ENCODE measurements around the gene SHANK1.
"Not testable (repeated sequence)": the region's sequence is repeated elsewhere in the genome, so short reads cannot be mapped to it uniquely, and the experiment has no call there.

SHANK1 gene

DNA sequence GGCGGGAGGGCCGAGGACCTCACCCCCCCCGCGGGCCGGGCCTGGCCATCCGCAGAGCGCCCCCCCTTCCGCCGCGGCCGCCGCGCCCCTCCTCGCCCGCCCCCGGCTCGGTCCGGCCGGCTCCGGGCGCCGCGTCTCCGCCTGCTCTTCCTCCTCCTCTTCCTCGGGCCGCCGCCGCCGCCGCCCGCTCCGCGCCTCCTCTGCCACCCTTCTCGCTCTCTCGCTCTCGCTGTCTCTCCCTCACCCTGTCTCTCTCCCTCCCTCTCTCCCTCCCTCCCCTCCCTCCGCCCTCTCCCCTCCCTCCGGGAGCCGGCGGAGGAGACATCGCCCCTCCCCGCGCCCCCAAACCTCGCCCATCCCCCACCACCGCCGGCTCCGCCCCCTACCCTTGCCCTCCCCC is at the start of gene SHANK1:
SHANK1 (minus strand) TSS at position 237 of the 400 bp plus-strand sequence. CDS start 2,883 bp downstream, outside the sequence.
- no peak within 1 kb of the TSS for H3K9ac ChIP-seq (ENCODE audit: low read length in 5 of 5)
- no peaks in the 10 kb centered on the region for H3K36me3 ChIP-seq (ENCODE audit: control insufficient read depth in 5 of 5, insufficient read depth in 5 of 5, low read length in 5 of 5)
- no peak within 1 kb of the TSS for H3K4me3 ChIP-seq (ENCODE audit: low read depth in 1 of 5, low read length in 5 of 5)
- H3K4me1 ChIP-seq (ENCODE audit: control insufficient read depth in 5 of 5, insufficient read depth in 5 of 5, low read length in 5 of 5), result peaks cover 0 to 25% (median 16%) of the 10 kb centered on the region in 5 donors
- no peaks in the 10 kb centered on the region for H3K9me3 ChIP-seq (ENCODE audit: control insufficient read depth in 5 of 5, low read length in 5 of 5)
- peaks cover 45 to 63% (median 49%) of the 10 kb centered on the region in 5 donors for H3K27me3 ChIP-seq (ENCODE audit: control insufficient read depth in 5 of 5, insufficient read depth in 4 of 5, low read length in 5 of 5)
- H3K27ac ChIP-seq (ENCODE audit: low read depth, low read length), result no peak within 1 kb of the TSS

DNA sequence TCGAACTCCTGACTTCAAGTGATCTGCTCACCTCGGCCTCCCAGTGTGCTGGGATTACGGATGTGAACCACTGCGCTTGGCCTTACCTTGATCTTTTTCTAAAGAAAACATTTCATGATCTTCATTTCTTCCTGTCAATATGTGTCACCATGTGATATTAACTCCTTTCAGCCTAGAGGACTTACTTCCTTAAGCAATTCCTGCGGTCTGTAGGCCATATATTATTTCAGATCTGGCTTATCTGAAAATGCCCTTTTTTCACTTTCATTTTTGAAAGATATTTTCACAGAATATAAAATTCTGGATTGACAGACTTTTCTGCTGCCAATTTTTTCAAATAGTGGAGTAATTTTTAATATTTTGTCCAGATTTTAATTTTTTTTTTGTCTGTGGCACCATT is 48.7 kb upstream of the SHANK1 start:
- Histone ChIP-seq H3K9me3 (ENCODE audit: control insufficient read depth in 5 of 5, low read length in 5 of 5) (peaks cover 0 to 3% (median 0%) of the 10 kb centered on the region in 5 donors), H3K9ac (ENCODE audit: low read length in 5 of 5) (no peak overlapping the region), H3K27me3 (ENCODE audit: control insufficient read depth in 5 of 5, insufficient read depth in 4 of 5, low read length in 5 of 5) (peaks cover 0 to 8% (median 6%) of the 10 kb centered on the region in 5 donors), H3K27ac (ENCODE audit: low read depth, low read length) (no peak overlapping the region), H3K36me3 (ENCODE audit: control insufficient read depth in 5 of 5, insufficient read depth in 5 of 5, low read length in 5 of 5) (no peaks in the 10 kb centered on the region), H3K4me3 (ENCODE audit: low read depth in 1 of 5, low read length in 5 of 5) (no peak overlapping the region), H3K4me1 (ENCODE audit: control insufficient read depth in 5 of 5, insufficient read depth in 5 of 5, low read length in 5 of 5) (no peaks in the 10 kb centered on the region)

DNA sequence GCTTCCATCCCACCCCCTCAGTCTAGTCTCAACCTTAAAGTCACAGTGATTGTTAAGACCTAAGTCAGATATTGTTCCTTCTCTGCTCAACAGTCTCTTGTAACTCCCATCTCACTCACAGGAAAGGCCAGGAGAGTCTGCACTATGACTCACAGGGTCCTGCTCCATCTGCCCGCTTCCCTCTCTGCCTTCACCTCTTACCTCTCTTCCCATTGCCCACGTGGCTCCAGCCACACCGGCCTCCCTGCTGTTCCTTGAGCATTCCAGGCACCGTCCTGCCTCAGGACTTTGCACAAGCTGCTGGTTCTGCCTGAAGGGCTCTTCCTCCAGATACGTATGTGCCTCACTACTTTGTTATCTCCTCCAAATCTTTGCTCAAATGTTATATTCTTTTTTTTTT is 47.7 kb upstream of the SHANK1 start:
- H3K36me3 ChIP-seq (ENCODE audit: control insufficient read depth in 5 of 5, insufficient read depth in 5 of 5, low read length in 5 of 5); H3K9me3 ChIP-seq (ENCODE audit: control insufficient read depth in 5 of 5, low read length in 5 of 5); H3K27ac ChIP-seq (ENCODE audit: low read depth, low read length); H3K4me3 ChIP-seq (ENCODE audit: low read depth in 1 of 5, low read length in 5 of 5); H3K9ac ChIP-seq (ENCODE audit: low read length in 5 of 5); H3K27me3 ChIP-seq (ENCODE audit: control insufficient read depth in 5 of 5, insufficient read depth in 4 of 5, low read length in 5 of 5); H3K4me1 ChIP-seq (ENCODE audit: control insufficient read depth in 5 of 5, insufficient read depth in 5 of 5, low read length in 5 of 5): not testable (repeated sequence)

DNA sequence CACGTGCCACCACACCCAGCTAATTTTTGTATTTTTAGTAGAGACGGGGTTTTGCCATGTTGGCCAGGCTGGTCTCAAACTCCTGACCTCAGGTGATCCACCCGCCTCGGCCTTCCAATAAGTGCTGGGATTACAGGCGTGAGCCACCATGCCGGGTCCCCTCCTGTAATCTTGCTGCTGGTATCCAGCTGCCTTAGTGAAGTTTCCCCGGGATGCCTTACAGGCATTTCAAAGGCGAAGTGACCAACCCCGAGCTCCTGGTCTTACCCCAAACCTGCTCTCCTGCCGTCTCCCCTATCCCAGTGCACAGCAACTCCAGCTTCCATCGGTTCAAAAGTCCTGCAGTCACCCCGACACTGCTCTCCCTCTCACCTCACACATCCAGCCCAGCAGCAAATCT is 47.1 kb upstream of the SHANK1 start:
- not testable (repeated sequence) for H3K9me3 ChIP-seq (ENCODE audit: control insufficient read depth in 5 of 5, low read length in 5 of 5); H3K36me3 ChIP-seq (ENCODE audit: control insufficient read depth in 5 of 5, insufficient read depth in 5 of 5, low read length in 5 of 5); H3K27me3 ChIP-seq (ENCODE audit: control insufficient read depth in 5 of 5, insufficient read depth in 4 of 5, low read length in 5 of 5); H3K4me1 ChIP-seq (ENCODE audit: control insufficient read depth in 5 of 5, insufficient read depth in 5 of 5, low read length in 5 of 5); H3K4me3 ChIP-seq (ENCODE audit: low read depth in 1 of 5, low read length in 5 of 5); H3K27ac ChIP-seq (ENCODE audit: low read depth, low read length); H3K9ac ChIP-seq (ENCODE audit: low read length in 5 of 5)

DNA sequence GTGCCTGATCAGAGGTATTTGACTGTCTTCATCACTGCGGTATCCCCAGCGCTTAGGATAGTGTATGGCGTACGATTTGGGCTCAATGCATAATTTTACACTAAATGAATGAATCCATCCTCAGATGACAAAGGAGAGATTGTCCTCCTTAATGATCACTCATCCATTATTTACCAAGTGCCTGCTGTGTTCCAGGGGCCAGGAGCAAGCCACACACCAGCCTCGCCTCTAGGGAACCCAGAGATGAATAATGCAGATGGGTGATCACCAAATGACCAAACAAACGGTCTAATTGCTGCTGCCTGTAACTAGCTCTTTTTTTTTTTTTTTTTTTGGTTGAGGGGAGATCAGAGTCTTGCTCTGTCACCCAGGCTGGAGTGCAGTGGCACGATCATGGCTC is 44.8 kb upstream of the SHANK1 start:
- H3K9me3 ChIP-seq (ENCODE audit: control insufficient read depth in 5 of 5, low read length in 5 of 5), result peaks cover 0 to 4% (median 0%) of the 10 kb centered on the region in 5 donors
- H3K27me3 ChIP-seq (ENCODE audit: control insufficient read depth in 5 of 5, insufficient read depth in 4 of 5, low read length in 5 of 5), result peaks cover 0 to 8% (median 0%) of the 10 kb centered on the region in 5 donors
- no peak overlapping the region for H3K9ac ChIP-seq (ENCODE audit: low read length in 5 of 5)
- H3K27ac ChIP-seq (ENCODE audit: low read depth, low read length), result no peak overlapping the region
- H3K4me3 ChIP-seq (ENCODE audit: low read depth in 1 of 5, low read length in 5 of 5), result no peak overlapping the region
- H3K4me1 ChIP-seq (ENCODE audit: control insufficient read depth in 5 of 5, insufficient read depth in 5 of 5, low read length in 5 of 5), result no peaks in the 10 kb centered on the region
- no peaks in the 10 kb centered on the region for H3K36me3 ChIP-seq (ENCODE audit: control insufficient read depth in 5 of 5, insufficient read depth in 5 of 5, low read length in 5 of 5)

DNA sequence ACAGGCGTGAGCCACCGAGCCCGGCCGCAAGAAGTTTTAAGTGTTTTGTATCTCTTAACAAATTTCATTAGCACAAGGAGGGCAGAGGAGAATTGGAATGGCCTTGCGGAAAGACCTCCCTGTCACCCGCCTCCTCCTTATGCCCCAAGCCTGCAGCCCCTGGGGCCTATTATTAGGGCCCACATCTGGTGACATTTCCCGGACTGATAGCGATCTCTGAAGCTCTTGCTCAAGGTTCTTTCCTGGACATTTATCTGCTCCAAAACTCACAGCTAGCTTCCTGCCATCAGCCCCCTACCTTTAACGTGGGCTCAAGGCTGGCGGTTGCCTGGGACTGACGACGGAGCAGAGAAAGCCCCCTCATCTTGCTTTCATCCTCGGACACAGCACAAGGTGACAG is 43.9 kb upstream of the SHANK1 start:
- H3K4me3 ChIP-seq (ENCODE audit: low read depth in 1 of 5, low read length in 5 of 5); H3K27me3 ChIP-seq (ENCODE audit: control insufficient read depth in 5 of 5, insufficient read depth in 4 of 5, low read length in 5 of 5); H3K4me1 ChIP-seq (ENCODE audit: control insufficient read depth in 5 of 5, insufficient read depth in 5 of 5, low read length in 5 of 5); H3K9ac ChIP-seq (ENCODE audit: low read length in 5 of 5); H3K27ac ChIP-seq (ENCODE audit: low read depth, low read length); H3K36me3 ChIP-seq (ENCODE audit: control insufficient read depth in 5 of 5, insufficient read depth in 5 of 5, low read length in 5 of 5); H3K9me3 ChIP-seq (ENCODE audit: control insufficient read depth in 5 of 5, low read length in 5 of 5): not testable (repeated sequence)

DNA sequence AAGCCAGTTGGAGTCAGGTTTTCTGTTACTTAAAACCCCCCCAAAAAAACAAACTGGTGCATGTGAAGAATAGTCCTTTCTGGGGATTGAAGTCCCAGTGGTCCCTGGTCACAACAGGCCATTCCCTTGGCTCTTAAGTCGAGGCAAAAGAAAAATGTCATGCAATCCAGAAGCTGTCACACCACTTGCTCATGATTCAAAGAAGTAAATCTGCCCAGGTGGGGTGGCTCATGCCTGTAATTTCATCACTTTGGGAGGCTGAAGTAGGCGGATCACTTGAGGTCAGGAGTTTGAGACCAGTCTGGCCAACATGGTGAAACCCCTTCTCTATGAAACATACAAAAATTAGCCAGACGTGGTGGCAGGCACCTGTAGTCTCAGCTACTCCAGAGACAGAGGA is 41.9 kb upstream of the SHANK1 start:
- not testable (repeated sequence) for H3K4me3 ChIP-seq (ENCODE audit: low read depth in 1 of 5, low read length in 5 of 5); H3K4me1 ChIP-seq (ENCODE audit: control insufficient read depth in 5 of 5, insufficient read depth in 5 of 5, low read length in 5 of 5); H3K9ac ChIP-seq (ENCODE audit: low read length in 5 of 5); H3K36me3 ChIP-seq (ENCODE audit: control insufficient read depth in 5 of 5, insufficient read depth in 5 of 5, low read length in 5 of 5); H3K27ac ChIP-seq (ENCODE audit: low read depth, low read length); H3K9me3 ChIP-seq (ENCODE audit: control insufficient read depth in 5 of 5, low read length in 5 of 5)
- peaks cover 0 to 10% (median 0%) of the 10 kb centered on the region in 5 donors for H3K27me3 ChIP-seq (ENCODE audit: control insufficient read depth in 5 of 5, insufficient read depth in 4 of 5, low read length in 5 of 5)

DNA sequence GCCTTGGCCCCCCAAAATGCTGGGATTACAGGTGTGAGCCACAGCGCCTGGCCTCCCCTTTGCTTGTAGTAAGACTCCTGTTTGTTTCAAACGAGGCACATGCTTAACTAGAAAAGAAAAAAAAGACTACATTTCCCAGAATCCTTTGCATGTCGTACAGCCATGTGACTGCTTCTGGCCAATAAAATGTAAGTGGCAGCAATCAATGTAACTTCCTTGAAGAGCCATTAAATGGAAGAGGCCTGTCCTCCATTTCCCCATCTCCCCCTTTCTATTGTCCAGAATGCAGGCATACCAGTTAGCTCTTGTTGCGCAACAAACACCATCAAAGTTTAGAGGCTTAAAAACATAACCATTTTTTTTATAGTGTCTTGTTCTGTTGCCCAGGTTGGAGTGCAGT is 40.3 kb upstream of the SHANK1 start:
- Histone ChIP-seq H3K27ac (ENCODE audit: low read depth, low read length) (no peak overlapping the region), H3K36me3 (ENCODE audit: control insufficient read depth in 5 of 5, insufficient read depth in 5 of 5, low read length in 5 of 5) (no peaks in the 10 kb centered on the region), H3K4me1 (ENCODE audit: control insufficient read depth in 5 of 5, insufficient read depth in 5 of 5, low read length in 5 of 5) (no peaks in the 10 kb centered on the region)

DNA sequence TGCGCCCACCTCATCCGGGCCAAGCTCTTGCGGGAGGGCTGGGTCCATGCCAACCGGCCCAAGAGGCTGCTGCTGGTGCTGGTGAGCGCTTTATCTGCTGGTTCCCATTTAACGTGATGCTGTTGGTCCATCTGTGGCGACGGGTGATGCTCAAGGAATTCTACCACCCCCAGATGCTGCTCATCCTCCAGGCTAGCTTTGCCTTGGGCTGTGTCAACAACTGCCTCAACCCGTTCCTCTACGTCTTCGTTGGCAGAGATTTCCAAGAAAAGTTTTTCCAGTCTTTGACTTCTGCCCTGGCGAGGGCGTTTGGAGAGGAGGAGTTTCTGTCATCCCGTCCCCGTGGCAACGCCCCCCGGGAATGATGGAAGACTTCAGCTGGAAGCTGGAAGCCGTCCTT is 39.5 kb upstream of the SHANK1 start:
- H3K4me1 ChIP-seq (ENCODE audit: control insufficient read depth in 5 of 5, insufficient read depth in 5 of 5, low read length in 5 of 5); H3K36me3 ChIP-seq (ENCODE audit: control insufficient read depth in 5 of 5, insufficient read depth in 5 of 5, low read length in 5 of 5); H3K4me3 ChIP-seq (ENCODE audit: low read depth in 1 of 5, low read length in 5 of 5); H3K9me3 ChIP-seq (ENCODE audit: control insufficient read depth in 5 of 5, low read length in 5 of 5); H3K27ac ChIP-seq (ENCODE audit: low read depth, low read length); H3K9ac ChIP-seq (ENCODE audit: low read length in 5 of 5); H3K27me3 ChIP-seq (ENCODE audit: control insufficient read depth in 5 of 5, insufficient read depth in 4 of 5, low read length in 5 of 5): not testable (repeated sequence)

More for the DNA sequence above, 40.3 kb upstream of the SHANK1 start:
- H3K9ac ChIP-seq (ENCODE audit: low read length in 5 of 5), result no peak overlapping the region
- peaks cover 0 to 9% (median 0%) of the 10 kb centered on the region in 5 donors for H3K27me3 ChIP-seq (ENCODE audit: control insufficient read depth in 5 of 5, insufficient read depth in 4 of 5, low read length in 5 of 5)
- H3K4me3 ChIP-seq (ENCODE audit: low read depth in 1 of 5, low read length in 5 of 5), result no peak overlapping the region
- H3K9me3 ChIP-seq (ENCODE audit: control insufficient read depth in 5 of 5, low read length in 5 of 5), result peaks cover 0 to 4% (median 0%) of the 10 kb centered on the region in 5 donors

DNA sequence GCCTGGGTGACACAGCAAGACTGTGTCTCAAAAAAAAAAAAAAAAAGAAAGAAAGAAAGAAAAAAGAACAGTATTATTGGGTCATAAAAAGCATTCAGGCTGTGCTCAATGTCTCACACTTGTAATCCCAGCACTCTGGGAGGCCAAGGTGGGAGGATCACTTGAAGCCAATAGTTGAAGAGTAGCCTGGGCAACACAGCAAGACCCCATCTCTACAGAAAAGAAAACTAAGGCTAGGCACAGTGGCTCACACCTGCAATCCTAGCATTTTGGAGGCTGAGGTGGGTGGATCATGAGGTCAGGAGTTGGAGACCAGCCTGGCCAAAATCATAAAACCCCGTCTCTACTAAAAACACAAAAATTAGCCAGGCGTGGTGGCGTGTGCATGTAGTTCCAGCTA is 38.0 kb upstream of the SHANK1 start:
- not testable (repeated sequence) for H3K27ac ChIP-seq (ENCODE audit: low read depth, low read length); H3K4me1 ChIP-seq (ENCODE audit: control insufficient read depth in 5 of 5, insufficient read depth in 5 of 5, low read length in 5 of 5); H3K9me3 ChIP-seq (ENCODE audit: control insufficient read depth in 5 of 5, low read length in 5 of 5); H3K9ac ChIP-seq (ENCODE audit: low read length in 5 of 5); H3K4me3 ChIP-seq (ENCODE audit: low read depth in 1 of 5, low read length in 5 of 5); H3K36me3 ChIP-seq (ENCODE audit: control insufficient read depth in 5 of 5, insufficient read depth in 5 of 5, low read length in 5 of 5); H3K27me3 ChIP-seq (ENCODE audit: control insufficient read depth in 5 of 5, insufficient read depth in 4 of 5, low read length in 5 of 5)

DNA sequence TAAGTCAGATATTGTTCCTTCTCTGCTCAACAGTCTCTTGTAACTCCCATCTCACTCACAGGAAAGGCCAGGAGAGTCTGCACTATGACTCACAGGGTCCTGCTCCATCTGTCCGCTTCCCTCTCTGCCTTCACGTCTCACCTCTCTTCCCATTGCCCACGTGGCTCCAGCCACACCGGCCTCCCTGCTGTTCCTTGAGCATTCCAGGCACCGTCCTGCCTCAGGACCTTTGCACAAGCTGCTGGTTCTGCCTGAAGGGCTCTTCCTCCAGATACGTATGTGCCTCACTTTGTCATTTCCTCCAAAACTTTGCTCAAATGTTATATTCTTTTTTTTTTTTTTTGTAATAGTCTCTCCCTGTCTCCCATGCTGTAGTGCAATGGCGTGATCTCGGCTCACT is 36.6 kb upstream of the SHANK1 start:
- H3K4me1 ChIP-seq (ENCODE audit: control insufficient read depth in 5 of 5, insufficient read depth in 5 of 5, low read length in 5 of 5); H3K9ac ChIP-seq (ENCODE audit: low read length in 5 of 5); H3K4me3 ChIP-seq (ENCODE audit: low read depth in 1 of 5, low read length in 5 of 5); H3K27ac ChIP-seq (ENCODE audit: low read depth, low read length); H3K27me3 ChIP-seq (ENCODE audit: control insufficient read depth in 5 of 5, insufficient read depth in 4 of 5, low read length in 5 of 5); H3K36me3 ChIP-seq (ENCODE audit: control insufficient read depth in 5 of 5, insufficient read depth in 5 of 5, low read length in 5 of 5); H3K9me3 ChIP-seq (ENCODE audit: control insufficient read depth in 5 of 5, low read length in 5 of 5): not testable (repeated sequence)

Measured in subcutaneous abdominal adipose tissue (tissue), 5 donors.